SIG-M5 (cell line): ENCODE results near the gene CTLA4.

ENCODE experiments used
- DNase-seq: peaks from one replicate; lab custom pipeline; 2025; lab: John Stamatoyannopoulos, UW

The CTLA4 gene

DNA sequence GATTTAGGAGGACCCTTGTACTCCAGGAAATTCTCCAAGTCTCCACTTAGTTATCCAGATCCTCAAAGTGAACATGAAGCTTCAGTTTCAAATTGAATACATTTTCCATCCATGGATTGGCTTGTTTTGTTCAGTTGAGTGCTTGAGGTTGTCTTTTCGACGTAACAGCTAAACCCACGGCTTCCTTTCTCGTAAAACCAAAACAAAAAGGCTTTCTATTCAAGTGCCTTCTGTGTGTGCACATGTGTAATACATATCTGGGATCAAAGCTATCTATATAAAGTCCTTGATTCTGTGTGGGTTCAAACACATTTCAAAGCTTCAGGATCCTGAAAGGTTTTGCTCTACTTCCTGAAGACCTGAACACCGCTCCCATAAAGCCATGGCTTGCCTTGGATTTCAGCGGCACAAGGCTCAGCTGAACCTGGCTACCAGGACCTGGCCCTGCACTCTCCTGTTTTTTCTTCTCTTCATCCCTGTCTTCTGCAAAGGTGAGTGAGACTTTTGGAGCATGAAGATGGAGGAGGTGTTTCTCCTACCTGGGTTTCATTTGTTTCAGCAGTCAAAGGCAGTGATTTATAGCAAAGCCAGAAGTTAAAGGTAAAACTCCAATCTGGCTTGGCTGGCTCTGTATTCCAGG is at the start of gene CTLA4:
Gene CTLA4, plus strand, starts transcription at position 211 of the 640 bp plus-strand sequence. Its CDS starts 172 bp downstream, at position 383.
- DNase-seq, result no peak

DNA sequence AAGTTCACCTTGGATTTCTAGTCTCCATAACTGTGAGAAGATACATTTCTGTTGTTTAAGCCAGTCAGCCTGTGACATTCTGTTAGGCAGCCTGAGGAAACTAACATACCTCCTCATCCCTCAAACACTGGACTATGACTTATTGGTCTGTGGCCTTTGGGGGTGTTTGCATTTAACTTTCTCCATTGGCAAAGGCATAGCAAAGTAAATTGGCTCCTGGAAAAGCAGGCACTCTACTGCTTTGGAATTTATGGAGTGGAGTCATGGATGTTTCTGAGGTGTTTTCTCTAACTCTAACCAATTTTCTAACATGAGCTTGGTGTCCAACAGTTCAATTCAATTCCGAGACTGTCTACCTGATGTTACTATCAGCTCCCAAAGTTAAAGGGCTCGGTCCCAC is 48.9 kb upstream of the CTLA4 start:
- no peak for DNase-seq

DNA sequence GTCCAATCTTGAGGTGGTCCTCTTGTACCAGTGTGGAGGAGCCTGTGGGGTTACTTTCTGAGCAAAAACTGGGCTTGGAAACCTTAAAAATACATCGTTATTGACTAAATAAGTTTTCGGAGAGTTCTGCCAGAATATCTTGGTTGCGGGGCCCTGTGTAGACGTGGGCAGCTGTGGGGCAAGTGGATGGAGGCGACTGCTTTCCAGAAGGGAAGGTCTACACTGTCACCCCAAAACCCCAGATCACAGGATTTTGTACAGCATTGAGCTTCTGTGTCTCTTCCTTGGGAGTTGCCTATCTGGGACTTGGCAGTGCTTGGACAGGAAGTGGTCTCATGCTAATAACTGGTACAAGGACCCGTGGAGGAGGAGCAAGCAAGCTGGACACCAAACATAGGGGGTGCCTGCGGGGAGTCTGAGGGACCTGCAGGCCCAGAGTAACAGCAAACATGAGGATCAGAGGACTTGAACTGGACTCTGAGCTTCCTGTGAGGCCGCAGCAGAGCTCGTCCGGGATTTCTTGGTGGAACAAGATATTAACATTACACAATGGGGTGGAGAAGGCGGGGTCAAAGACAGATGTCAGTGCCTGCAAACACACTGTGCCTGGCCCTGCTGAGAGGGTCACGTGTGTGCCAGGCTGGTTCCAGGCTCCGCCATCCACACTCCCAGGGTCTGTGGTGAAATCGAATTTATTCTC is 48.0 kb upstream of the CTLA4 start:
- no peak for DNase-seq

DNA sequence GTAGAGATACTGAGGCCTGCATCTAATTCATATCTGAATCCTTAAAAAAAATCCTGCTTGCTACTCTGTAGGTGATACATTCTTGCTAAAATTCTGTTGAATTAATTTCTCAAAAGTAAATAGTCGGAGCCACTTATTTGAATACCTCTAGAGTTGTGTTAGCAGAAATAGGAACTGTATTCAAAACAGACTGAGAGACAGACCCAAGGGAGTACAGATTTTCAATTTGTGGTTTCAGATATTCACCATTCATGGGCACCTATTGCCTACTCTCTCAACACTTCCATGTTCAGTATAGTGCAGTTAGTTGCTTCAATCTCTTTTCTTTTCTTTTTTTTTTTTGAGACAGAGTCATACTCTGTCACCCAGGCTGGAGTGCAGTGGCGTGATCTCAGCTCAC is 46.6 kb upstream of the CTLA4 start:
- no peak for DNase-seq

DNA sequence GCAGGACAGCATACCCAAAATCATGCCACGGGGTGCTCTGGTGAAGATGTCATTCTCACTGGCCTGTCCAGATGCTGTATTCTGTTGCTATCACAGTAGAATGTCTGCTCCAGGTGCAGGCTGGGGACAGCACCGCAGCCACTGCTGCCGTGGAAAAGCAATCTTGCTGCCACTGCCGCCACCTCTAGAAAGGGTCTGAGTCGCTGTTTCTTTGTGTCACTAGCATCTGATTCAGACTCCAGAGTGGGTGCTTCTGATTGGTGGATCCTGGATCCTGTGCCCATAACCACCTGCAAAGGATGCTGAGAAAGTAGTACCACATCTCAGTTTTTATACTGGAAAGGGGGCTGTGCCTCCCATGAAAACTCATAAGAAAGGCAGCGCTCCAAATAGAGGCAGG is 45.3 kb upstream of the CTLA4 start:
- DNase-seq, result no peak

DNA sequence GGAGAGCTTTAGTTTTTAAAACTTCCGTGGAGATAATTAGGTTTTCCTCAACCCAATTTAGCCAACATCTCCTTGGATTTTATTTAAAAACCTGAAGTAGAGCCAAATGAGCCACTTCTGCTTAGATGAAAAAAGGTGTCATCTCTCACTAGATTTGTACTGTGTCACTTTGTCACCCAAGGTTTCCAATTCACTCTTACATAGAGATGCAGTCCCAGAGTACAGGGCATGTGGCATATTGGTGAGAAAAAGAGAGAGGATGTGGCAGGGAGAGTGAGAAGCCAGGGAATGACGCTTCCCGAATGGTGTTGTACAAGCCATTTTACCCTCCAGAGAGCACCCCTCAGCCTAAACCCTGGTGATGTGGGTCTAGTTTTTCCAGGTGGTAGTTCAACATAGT is 44.4 kb upstream of the CTLA4 start:
- DNase-seq, result no peak

DNA sequence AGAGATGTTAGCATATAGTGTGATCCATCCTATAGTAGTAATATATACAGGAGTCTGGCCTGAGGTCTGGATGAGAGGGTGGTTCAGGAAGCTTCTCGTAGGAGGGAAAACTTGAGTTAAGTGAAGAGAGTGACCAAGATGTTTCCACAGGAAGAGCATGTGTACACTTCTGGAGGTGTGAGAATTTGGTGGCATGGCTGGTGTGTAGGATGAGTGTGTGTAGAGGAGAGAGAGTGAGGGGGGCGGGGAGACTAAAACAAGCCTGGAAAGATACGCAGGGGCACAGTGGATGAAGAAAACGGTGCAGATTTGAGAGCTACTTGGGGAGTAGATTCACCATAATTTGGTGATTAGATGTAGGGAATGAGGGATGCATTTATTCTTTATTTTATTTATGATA is 43.5 kb upstream of the CTLA4 start:
- DNase-seq, result no peak

DNA sequence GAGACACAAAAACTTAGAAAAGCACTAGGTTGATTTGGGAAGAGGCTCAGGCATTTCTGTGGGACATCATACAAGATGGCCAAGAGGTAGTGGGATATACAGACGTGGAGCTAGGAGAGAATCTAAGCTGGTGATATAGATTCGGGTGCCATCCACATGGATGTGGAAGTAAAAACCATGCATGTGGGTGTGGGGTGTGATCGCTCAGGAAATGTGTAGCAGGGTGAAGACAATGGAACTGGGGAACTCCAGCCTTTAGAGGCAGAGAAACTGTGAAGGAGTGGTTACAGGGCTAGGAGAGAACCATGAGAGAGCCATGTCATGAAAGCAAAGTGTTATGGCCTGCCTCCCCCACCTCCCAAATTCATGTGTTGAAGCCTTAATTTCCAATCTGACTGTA is 43.0 kb upstream of the CTLA4 start:
- DNase-seq, result no peak

DNA sequence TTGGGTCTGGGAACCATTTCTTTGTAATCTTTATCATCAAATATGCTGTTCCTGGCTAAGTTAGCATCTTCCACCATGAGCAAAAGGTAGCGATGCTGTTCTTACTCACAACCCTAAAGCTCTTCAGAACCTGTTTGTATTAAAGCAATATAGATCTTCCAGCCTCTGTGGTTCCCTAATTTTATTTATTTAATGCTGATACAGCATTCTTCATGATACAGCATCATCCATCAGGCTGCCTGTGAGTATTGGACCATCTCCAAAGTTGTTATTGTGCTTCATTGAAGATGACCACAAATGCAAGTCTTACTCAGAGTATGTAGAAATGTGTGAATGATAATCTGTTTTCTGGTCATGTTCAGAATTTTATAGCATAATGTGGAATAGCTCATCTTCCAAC is 40.9 kb upstream of the CTLA4 start:
- no peak for DNase-seq

DNA sequence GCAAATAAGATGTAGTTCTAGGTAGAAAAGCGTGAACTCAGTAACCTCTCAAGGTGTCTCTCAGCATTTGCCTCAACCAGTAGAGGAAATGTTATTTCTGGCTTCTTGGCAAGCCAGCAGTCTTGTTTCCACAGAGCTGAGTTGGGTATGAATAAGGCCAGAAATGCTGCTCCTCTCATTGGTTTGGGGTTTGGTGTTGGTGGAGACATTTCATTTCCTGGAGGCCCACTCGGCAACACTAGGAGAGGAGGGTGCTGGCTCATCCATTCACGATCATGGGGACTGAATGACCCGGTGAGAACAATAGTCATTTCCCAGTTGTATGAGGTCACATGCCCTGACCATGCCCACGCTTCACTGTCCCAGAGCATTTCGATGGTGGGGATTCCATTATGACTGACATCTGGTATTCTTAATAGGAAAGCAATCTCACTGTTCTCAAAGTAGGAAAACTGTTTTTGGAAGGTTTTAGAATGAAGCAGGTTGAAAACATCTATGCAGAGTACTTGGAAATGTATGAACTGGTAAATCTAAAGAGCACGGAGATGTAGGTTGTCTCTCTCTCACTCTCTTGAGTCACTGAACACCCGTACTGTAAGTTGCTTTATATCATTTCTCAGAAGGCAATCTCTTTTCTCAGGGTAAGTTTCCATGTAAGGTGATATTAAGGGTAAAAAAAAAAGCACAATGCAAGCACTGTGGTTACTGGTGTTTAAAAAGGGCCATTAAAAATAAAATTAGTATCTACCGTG is 37.1 kb upstream of the CTLA4 start:
- no peak for DNase-seq

DNA sequence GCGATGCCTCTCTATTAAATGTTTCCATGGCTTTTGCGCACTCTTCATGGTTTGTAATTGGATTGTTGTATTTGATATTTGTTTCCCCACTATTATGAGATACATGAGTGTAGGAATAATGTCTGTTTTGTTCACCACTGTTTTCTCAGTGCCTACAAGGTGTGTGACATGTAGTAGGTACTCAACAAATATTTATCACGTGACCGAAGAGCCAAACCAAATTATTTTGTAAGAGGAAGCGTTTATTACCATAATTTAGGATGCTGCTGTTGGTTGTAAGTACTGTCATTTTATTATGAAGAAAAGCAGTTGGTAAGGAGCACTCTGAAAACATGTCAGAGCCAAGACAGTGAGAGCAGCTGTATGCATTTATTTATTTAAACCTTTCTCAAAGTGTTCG is 32.2 kb upstream of the CTLA4 start:
- DNase-seq, result no peak

DNA sequence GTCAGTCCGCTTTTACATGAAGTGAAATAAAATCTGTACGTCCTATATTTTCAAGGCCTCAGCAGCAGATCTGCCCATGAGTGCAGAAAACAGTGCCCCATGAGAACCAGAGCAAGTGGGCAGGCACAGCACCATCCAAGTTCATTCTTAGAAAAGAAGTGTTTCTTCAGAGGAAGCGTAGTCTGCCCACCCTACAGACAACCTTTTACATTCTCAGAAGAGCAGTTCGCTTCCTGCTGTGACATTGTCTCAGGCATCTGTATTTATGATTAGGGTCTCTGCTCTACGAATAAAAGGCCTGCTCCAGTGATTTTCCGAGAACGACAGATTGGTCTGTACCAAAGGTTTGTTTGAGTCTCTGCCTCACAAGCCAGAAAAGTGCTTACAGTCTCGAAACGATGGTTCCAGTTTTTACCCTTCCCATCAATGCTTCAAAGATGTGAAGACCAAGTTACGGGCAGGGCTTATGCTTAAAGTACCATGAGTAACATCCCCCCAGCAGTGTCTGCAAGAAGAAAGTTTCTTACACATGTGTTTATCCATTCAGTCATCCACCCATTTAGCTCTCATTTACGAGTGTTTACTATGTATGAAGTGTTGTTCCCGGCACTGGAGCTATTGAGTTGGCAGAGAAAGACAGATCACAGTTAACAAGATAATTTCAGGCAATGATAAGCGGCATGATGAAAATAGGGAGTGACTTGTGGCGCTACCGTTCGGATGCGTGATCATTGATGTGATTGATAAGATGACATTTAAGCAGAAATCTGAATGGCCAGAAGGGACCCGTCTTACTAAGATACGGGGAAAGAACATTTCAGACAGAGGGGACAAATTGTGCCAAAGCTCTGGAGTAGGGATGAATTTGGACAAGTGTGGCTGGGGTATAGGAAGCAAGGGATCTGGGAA is 31.4 kb upstream of the CTLA4 start:
- DNase-seq, result no peak

DNA sequence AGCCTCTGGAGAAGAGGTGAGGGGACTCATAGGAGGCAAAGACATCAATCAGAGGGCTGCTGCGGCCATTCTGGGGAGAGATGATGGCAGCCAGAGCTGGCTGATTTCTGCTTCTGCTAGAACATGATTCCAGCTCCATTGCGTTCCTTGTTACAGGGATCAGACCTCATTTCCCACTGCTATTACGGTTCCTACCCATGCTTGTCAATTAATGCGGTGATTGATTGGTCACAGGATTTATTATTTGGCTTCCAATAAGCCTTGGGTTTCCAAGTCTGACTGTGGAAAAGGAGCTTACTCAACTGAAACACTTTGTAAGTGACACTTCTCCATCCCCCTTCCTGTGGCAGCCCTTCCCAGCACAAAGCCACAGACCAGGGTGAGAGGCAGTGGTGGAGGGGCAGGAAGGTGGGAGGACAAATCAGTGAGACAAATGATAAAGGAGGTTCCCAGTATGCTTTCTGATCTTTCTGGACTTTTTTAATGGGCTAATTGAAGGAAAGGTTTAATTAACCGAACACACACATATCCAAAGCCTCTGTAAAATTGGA is 26.8 kb upstream of the CTLA4 start:
- DNase-seq, result no peak

DNA sequence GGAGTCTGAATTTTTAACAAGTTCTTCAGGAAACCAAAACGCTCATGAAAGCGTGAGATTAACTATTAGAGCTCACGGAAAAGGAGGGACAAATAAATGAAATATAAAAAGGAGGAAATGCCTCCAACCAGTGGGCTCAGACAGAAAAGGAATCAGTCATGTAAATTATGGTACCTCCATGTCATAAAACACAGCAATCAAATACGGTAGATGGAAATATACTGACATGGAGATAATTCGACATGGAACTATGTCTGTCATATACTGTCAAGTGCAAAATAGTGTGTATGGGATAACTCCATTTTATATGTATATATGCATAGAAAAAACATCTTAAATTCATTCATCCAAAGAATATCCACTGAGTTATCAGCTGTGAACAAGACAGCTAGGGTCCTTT is 25.9 kb upstream of the CTLA4 start:
- DNase-seq, result no peak

DNA sequence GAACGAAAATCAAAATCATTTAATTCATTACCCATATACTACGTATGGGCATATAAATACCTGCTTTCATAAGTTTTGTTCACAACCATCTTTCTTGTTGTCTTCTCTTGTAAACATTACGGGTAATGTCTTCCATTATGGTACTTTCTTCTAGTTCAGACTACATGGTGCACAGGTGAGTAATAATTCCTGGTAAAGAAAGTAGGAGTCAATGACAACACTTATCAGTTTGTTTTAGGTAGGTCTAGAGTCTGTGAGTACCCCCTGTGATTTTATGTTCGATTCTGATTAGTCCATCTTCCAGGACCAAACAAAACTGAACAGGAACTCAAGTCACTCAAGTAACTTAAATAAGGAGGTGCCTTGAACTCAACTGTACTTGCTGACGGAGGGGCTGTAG is 25.2 kb upstream of the CTLA4 start:
- DNase-seq, result no peak

DNA sequence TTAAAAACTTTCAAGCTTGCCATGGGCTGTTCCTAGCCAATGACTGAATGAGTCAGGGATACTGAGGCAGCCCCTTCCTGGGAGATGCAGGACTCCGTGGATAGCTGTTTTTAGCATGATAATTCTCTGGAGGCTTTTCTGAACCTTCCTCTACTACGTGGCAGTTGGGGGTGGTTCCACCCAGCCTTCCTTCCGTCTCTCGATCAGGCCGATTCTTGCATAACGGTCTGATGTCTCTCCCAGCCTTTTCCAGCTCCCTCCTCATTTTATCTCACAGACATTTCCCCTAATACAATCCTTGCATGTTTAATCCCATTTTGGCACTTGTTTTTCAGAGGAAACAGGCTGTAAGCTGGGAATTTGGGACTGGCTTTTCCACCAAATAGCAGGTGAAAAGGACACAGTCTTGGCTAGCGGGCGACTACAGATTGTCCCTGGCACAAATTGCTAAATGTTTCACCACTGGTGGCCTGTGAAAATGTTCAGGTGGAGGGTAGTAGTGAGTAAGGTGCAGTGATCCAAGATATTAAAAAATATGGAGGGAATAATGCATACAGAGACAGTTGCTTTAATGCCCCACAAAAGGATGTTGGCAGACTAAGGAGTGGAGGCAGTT is 21.0 kb upstream of the CTLA4 start:
- no peak for DNase-seq

DNA sequence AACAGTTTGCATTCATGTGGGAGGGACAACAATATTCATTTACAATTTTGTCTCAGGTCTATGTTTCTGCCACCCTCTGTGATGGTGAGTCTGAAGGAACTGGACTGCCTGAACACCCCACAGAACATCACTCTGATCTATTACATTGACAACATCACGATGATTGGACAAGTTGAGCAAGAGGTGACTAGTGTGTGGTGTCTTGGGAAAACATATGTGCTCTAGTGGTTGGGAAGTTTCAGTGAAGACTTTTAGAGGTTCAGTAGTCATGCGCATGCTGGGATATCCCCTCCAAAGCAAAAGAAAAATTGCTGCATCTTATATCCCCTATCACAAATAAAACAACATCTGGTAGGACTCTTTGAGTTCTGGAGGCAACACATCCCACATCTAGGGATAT is 18.6 kb upstream of the CTLA4 start:
- no peak for DNase-seq

DNA sequence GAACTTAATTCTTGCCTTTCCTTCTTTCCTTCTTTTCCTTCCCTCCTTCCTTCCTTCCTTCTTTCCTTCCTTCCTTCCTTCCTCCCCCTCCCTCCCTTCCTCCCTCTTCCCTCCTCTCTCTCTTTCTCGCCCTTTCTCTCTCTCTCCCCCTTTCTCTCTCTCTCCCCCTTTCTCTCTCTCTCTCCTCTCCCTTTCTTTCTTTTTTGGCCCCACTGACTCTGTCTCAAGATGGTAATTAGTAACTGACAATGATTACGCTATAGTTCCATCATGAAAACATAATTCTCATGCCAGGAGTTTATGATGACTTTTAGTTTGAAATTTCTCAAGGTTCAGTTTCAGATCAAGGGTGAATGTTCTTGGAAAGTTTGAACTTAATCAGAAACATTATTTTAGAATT is 14.8 kb upstream of the CTLA4 start:
- DNase-seq, result no peak

DNA sequence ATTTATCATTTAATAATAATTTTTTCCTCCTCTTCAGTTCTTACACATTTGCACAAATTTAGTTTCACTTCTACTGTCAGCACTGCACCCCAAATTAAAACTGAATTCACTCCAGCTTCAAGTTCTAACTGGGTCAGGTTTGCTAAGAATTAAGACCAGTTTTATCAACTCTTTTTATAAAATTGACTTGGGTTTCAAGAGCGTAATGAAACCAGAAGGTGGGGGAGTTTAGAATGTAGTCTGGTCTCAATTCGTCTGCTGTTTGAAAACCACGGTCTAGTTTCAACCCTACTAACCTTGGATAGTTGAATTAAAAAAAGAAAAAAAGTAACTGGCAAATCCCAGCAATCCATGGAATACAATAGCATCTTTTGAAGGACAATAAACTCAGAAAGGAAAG is 14.3 kb upstream of the CTLA4 start:
- no peak for DNase-seq

DNA sequence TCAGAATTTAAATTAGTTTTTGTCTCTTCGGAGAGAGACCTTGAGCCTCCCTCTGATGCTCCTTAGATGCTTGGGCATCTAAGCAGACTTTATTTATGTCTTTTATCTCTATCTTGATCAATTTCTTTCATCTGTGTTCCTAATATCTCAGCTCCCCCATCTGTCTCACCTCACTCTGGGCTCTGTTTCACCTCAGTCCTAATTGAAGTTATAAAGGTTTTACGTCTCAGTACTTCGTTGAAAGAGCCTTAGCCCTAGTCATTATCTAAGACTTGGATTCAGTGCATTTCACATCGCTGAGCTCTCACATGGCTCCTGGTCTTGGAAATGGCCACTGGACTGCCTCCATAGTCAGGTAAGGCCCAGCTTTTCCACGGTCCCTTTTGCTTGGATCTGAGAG is 13.8 kb upstream of the CTLA4 start:
- DNase-seq, result no peak

DNA sequence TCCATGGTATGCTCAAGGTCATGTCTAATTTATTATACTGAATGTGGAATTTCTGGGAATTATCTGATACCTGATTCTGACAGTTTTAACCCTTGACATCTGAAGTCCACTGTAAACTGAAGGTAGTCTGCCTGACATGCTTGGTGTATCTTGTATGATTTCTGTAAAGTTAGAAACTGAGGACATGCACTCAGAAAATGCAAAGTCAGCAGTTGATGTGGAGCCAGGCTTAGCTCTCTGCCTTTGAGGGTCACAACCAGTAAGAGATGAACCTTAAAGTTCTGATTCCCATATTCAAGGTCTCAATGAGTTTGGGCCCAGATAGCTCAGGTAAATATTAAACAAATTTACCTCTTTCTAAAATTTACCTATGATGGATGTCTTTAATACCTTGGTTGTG is 12.3 kb upstream of the CTLA4 start:
- no peak for DNase-seq

DNA sequence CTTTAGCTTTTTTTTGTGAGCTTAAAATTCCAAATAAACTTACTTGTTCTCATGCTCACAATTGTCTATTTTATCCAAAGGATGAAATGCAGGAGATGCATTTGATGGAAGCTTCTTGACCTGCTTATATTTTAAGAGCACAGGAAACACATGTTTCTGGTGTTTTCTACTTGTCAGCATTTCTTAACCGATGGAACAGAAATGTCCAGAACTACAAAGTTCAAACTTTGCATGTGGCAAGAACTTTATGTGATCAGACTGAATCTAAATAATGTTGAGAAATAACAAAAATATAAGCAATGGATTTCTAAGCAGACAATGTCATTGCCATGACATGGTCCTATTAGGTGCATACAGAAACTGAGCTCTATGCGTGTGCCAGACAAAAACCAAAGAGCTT is 9.9 kb upstream of the CTLA4 start:
- DNase-seq, result no peak
